ENCODE measurements around the gene RFFL. TPM values are rescaled to one million over a fixed set of nuclear protein-coding genes. Genes with fewer than 3 reads are reported as not detected.

RFFL gene
- total and polyA plus RNA-seq, 9 of the 15 experiments (the other 6 are each of a cell fraction or from before 2014, with no cell fraction given), result 3.4 to 18.1 (median 12.8) TPM

DNA sequence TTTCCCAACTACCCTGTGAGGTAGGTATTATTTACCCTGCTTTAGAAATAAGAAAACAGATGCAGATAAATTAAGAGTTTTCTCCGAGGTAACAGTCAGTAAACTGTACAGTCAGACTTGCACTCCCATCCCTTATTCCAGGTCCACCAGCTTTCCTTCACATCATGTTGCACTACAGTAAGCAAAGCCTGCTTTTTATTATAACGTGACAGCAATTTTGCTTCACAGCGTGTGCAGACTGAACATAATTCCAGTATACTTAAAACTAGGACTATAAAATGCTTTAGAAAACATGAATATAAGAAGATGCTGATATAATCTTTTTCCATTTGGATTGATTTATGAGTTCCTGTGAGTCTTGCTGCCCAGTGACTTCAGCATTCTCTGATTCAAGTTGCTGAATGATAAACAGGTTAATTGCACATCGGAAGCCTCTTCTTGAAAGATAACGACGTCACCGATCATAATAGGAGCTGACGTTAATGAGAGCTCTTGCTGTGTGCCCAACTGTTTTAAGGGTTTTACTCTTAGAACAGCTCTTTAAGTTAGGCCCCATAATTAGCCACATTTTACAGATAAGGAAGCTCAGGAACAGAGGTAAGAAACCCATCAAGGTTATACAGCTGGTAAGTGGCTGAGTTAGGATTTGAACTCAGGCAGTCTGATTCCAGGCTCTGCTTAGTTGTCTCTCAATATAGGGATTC lies 81.8 kb downstream of the RFFL start (continued):
- TF ChIP-seq, protein P1, sequence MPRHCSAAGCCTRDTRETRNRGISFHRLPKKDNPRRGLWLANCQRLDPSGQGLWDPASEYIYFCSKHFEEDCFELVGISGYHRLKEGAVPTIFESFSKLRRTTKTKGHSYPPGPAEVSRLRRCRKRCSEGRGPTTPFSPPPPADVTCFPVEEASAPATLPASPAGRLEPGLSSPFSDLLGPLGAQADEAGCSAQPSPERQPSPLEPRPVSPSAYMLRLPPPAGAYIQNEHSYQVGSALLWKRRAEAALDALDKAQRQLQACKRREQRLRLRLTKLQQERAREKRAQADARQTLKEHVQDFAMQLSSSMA (CRISPR knock-in tag; IDR thresholded peaks at IDR 0.05), result no peak
- TF ChIP-seq ELF1 (tag; IDR thresholded peaks at IDR 0.05) (no peak), KDM5B (IDR thresholded peaks at IDR 0.05; ENCODE audit: insufficient replicate concordance, low read depth, low read length) (no peak), ZSCAN32 (CRISPR knock-in tag; IDR thresholded peaks at IDR 0.05) (no peak), RCOR1 (IDR thresholded peaks at IDR 0.05; ENCODE audit: borderline replicate concordance in 1 of 2, low read depth in 2 of 2, low read length in 2 of 2) (peak in 1 of 2 experiments; percentile 85; a peak in 2 of 4 replicates), ZKSCAN3 (CRISPR knock-in tag; IDR thresholded peaks at IDR 0.05) (no peak), SRSF9 (IDR thresholded peaks at IDR 0.05; ENCODE audit: borderline replicate concordance, low read depth, low read length) (no peak), PHB2 (IDR thresholded peaks at IDR 0.05; ENCODE audit: low read depth) (no peak), FUS (optimal IDR thresholded peaks at IDR 0.05; ENCODE audit: low read depth, low read length) (no peak), ZNF140 (CRISPR knock-in tag; IDR thresholded peaks at IDR 0.05) (no peak), PCBP1 (IDR thresholded peaks at IDR 0.05; ENCODE audit: low read depth, low read length, poor library complexity, severe bottlenecking) (no peak), TRIM24 (IDR thresholded peaks at IDR 0.05) (0 out of 4 replicates have a peak, but pooled peaks of 1 of the 2 experiments have one; percentile 19), RBM39 (optimal IDR thresholded peaks at IDR 0.05; ENCODE audit: low read depth, low read length) (no peak), ZNF644 (tag; IDR thresholded peaks at IDR 0.05; ENCODE audit: low read depth) (peak; percentile 71; the same call in 1 of the 2 replicates), ZC3H8 (IDR thresholded peaks at IDR 0.05) (no peak)
- TF ChIP-seq, protein P2, sequence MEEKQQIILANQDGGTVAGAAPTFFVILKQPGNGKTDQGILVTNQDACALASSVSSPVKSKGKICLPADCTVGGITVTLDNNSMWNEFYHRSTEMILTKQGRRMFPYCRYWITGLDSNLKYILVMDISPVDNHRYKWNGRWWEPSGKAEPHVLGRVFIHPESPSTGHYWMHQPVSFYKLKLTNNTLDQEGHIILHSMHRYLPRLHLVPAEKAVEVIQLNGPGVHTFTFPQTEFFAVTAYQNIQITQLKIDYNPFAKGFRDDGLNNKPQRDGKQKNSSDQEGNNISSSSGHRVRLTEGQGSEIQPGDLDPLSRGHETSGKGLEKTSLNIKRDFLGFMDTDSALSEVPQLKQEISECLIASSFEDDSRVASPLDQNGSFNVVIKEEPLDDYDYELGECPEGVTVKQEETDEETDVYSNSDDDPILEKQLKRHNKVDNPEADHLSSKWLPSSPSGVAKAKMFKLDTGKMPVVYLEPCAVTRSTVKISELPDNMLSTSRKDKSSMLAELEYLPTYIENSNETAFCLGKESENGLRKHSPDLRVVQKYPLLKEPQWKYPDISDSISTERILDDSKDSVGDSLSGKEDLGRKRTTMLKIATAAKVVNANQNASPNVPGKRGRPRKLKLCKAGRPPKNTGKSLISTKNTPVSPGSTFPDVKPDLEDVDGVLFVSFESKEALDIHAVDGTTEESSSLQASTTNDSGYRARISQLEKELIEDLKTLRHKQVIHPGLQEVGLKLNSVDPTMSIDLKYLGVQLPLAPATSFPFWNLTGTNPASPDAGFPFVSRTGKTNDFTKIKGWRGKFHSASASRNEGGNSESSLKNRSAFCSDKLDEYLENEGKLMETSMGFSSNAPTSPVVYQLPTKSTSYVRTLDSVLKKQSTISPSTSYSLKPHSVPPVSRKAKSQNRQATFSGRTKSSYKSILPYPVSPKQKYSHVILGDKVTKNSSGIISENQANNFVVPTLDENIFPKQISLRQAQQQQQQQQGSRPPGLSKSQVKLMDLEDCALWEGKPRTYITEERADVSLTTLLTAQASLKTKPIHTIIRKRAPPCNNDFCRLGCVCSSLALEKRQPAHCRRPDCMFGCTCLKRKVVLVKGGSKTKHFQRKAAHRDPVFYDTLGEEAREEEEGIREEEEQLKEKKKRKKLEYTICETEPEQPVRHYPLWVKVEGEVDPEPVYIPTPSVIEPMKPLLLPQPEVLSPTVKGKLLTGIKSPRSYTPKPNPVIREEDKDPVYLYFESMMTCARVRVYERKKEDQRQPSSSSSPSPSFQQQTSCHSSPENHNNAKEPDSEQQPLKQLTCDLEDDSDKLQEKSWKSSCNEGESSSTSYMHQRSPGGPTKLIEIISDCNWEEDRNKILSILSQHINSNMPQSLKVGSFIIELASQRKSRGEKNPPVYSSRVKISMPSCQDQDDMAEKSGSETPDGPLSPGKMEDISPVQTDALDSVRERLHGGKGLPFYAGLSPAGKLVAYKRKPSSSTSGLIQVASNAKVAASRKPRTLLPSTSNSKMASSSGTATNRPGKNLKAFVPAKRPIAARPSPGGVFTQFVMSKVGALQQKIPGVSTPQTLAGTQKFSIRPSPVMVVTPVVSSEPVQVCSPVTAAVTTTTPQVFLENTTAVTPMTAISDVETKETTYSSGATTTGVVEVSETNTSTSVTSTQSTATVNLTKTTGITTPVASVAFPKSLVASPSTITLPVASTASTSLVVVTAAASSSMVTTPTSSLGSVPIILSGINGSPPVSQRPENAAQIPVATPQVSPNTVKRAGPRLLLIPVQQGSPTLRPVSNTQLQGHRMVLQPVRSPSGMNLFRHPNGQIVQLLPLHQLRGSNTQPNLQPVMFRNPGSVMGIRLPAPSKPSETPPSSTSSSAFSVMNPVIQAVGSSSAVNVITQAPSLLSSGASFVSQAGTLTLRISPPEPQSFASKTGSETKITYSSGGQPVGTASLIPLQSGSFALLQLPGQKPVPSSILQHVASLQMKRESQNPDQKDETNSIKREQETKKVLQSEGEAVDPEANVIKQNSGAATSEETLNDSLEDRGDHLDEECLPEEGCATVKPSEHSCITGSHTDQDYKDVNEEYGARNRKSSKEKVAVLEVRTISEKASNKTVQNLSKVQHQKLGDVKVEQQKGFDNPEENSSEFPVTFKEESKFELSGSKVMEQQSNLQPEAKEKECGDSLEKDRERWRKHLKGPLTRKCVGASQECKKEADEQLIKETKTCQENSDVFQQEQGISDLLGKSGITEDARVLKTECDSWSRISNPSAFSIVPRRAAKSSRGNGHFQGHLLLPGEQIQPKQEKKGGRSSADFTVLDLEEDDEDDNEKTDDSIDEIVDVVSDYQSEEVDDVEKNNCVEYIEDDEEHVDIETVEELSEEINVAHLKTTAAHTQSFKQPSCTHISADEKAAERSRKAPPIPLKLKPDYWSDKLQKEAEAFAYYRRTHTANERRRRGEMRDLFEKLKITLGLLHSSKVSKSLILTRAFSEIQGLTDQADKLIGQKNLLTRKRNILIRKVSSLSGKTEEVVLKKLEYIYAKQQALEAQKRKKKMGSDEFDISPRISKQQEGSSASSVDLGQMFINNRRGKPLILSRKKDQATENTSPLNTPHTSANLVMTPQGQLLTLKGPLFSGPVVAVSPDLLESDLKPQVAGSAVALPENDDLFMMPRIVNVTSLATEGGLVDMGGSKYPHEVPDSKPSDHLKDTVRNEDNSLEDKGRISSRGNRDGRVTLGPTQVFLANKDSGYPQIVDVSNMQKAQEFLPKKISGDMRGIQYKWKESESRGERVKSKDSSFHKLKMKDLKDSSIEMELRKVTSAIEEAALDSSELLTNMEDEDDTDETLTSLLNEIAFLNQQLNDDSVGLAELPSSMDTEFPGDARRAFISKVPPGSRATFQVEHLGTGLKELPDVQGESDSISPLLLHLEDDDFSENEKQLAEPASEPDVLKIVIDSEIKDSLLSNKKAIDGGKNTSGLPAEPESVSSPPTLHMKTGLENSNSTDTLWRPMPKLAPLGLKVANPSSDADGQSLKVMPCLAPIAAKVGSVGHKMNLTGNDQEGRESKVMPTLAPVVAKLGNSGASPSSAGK (IDR thresholded peaks at IDR 0.05), result no peak

Measured in K562 (cell line).